Measurements from ENCODE around the gene NHS. TPM values are rescaled to one million over a fixed set of nuclear protein-coding genes. Genes with fewer than 3 reads are reported as not detected.
A peak's percentile ranks its signal among the peaks of the same experiment; 100 is the strongest.

NHS gene
- total and polyA plus RNA-seq, 4 donors = 4.3 to 28.2 (median 13.3) TPM

DNA sequence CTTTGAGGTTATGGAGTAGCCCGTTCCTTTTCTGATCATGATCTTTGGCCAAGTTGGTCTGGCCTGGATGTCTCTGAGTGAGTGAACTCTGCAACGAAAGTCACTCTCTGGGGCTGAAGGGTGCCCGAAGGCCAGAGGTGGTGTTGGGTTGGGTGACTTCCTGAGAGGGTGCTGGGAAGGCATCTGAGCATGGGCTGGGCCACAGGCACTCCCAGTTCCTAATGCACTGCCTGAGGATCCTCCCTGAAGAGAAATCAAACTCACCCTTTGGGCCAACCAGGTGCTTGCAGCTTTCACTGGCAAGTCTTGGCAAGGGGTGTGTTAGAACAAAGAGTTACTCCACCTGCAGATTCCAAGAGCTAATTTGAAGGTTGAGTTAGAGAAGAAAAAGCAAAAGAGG is 295.9 kb downstream of the NHS start:
- H3K4me1 ChIP-seq (ENCODE audit: control insufficient read depth in 1 of 2, insufficient read depth in 2 of 2, low read length in 2 of 2) = peaks cover 0 to 1% of the 10 kb centered on the region in 2 donors
- no peak for ATAC-seq (ENCODE audit: low FRiP score)
- no peak for DNase-seq

DNA sequence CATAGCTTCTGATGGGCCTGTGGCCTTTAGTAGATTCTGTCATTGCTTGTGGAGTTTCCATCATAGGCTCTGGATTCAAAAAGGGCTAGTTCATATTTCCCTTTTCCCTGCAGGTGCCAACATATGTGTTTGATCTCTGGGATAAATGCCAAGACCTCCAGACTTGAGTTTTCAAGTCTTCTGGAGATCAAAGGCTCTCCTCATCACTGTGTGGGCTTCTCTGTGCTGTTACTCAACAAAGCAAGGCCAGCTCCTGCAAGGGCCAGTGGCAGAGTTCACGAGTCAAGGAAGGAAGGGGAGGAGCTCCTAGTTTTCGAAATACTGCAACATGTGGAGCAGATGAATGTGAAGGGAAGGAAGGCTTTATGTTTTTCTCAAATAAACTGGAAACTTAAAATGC is 299.6 kb downstream of the NHS start:
- no peaks in the 10 kb centered on the region for H3K9me3 ChIP-seq (ENCODE audit: control insufficient read depth, low read length)
- no peak for DNase-seq
- peaks cover 0 to 1% of the 10 kb centered on the region in 2 donors for H3K4me1 ChIP-seq (ENCODE audit: control insufficient read depth in 1 of 2, insufficient read depth in 2 of 2, low read length in 2 of 2)
- ATAC-seq (ENCODE audit: low FRiP score) = no peak
- peaks cover 0 to 2% of the 10 kb centered on the region in 2 donors for H3K36me3 ChIP-seq (ENCODE audit: control insufficient read depth in 1 of 2, insufficient read depth in 2 of 2, low read length in 1 of 2)
- H3K27me3 ChIP-seq (ENCODE audit: control insufficient read depth in 1 of 2, insufficient read depth in 2 of 2, low read length in 1 of 2) = no peaks in the 10 kb centered on the region
- WGBS, 2 donors = 24 to 56% methylated on average over 2 of the region's 2 CpGs
- no peak overlapping the region for H3K4me3 ChIP-seq (ENCODE audit: low read length in 2 of 2)
- intact Hi-C loops (cut with DNase I) = no loop called here
- H3K27ac ChIP-seq (ENCODE audit: low read depth in 1 of 2, low read length in 2 of 2) = no peak overlapping the region

More for the DNA sequence above, 295.9 kb downstream of the NHS start:
- intact Hi-C loops (cut with DNase I) = no loop called here
- H3K27ac ChIP-seq (ENCODE audit: low read depth in 1 of 2, low read length in 2 of 2) = no peak overlapping the region
- H3K9me3 ChIP-seq (ENCODE audit: control insufficient read depth, low read length) = no peaks in the 10 kb centered on the region
- no peaks in the 10 kb centered on the region for H3K27me3 ChIP-seq (ENCODE audit: control insufficient read depth in 1 of 2, insufficient read depth in 2 of 2, low read length in 1 of 2)
- H3K4me3 ChIP-seq (ENCODE audit: low read length in 2 of 2) = no peak overlapping the region
- 82 to 92% methylated on average over 3 of the region's 3 CpGs for WGBS, 2 donors
- peaks cover 0 to 2% of the 10 kb centered on the region in 2 donors for H3K36me3 ChIP-seq (ENCODE audit: control insufficient read depth in 1 of 2, insufficient read depth in 2 of 2, low read length in 1 of 2)

DNA sequence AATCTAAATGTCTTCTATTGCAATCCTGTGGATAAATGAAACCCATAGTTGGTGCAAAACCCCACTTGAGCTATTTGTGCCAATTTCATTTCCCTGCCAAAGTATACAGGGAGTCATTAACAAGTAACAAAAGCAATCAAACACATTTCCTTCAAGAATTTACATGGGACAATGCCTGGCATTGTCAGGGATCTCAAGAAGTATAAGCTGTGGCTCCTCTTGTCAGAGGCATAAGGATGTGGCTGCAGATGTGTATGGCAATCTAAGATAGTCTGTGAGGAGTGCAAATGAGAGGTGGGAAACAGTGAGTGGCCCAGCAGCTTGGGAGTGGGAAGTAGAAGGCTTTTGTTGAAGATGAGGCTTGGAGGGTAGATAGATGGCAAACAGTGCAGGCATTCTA is 304.3 kb downstream of the NHS start:
- Histone ChIP-seq H3K9me3 (ENCODE audit: control insufficient read depth, low read length) (no peaks in the 10 kb centered on the region), H3K36me3 (ENCODE audit: control insufficient read depth in 1 of 2, insufficient read depth in 2 of 2, low read length in 1 of 2) (no peaks in the 10 kb centered on the region), H3K27ac (ENCODE audit: low read depth in 1 of 2, low read length in 2 of 2) (no peak overlapping the region), H3K4me3 (ENCODE audit: low read length in 2 of 2) (no peak overlapping the region), H3K27me3 (ENCODE audit: control insufficient read depth in 1 of 2, insufficient read depth in 2 of 2, low read length in 1 of 2) (no peaks in the 10 kb centered on the region), H3K4me1 (ENCODE audit: control insufficient read depth in 1 of 2, insufficient read depth in 2 of 2, low read length in 2 of 2) (peaks cover 0 to 1% of the 10 kb centered on the region in 2 donors)
- no peak for ATAC-seq (ENCODE audit: low FRiP score)
- intact Hi-C loops (cut with DNase I) = no loop called here
- DNase-seq = no peak

DNA sequence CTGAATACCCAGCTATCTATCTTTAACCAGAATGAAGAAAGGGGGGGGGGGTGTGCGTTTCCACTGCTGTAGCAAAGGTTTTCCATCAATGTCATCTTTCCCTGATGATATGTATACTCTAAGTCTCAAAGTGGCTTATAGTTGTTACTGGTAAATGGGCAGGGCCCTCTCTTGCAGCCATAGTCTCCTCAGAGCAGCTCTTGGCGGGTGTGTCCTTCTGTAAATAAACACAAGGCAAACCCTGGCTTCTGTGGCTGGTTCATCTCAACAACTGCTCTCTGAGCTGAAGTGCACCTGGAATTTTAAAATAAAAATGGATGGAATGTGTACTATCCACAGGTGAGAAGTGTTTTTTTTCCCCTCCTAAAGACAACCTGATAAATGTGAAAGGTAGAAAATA is 304.8 kb downstream of the NHS start:
- DNase-seq = no peak
- Histone ChIP-seq H3K27ac (ENCODE audit: low read depth in 1 of 2, low read length in 2 of 2) (no peak overlapping the region), H3K4me1 (ENCODE audit: control insufficient read depth in 1 of 2, insufficient read depth in 2 of 2, low read length in 2 of 2) (peaks cover 0 to 2% of the 10 kb centered on the region in 2 donors), H3K27me3 (ENCODE audit: control insufficient read depth in 1 of 2, insufficient read depth in 2 of 2, low read length in 1 of 2) (no peaks in the 10 kb centered on the region), H3K36me3 (ENCODE audit: control insufficient read depth in 1 of 2, insufficient read depth in 2 of 2, low read length in 1 of 2) (no peaks in the 10 kb centered on the region), H3K9me3 (ENCODE audit: control insufficient read depth, low read length) (no peaks in the 10 kb centered on the region), H3K4me3 (ENCODE audit: low read length in 2 of 2) (no peak overlapping the region)
- intact Hi-C loops (cut with DNase I) = loop anchor here in 1 of 2 donors (10.0 kb wide), 1 partner anchor 155 kb away; no protein-coding TSS in a partner anchor
- WGBS, 2 donors = 55 to 87% methylated on average over 2 of the region's 2 CpGs
- ATAC-seq (ENCODE audit: low FRiP score) = no peak

DNA sequence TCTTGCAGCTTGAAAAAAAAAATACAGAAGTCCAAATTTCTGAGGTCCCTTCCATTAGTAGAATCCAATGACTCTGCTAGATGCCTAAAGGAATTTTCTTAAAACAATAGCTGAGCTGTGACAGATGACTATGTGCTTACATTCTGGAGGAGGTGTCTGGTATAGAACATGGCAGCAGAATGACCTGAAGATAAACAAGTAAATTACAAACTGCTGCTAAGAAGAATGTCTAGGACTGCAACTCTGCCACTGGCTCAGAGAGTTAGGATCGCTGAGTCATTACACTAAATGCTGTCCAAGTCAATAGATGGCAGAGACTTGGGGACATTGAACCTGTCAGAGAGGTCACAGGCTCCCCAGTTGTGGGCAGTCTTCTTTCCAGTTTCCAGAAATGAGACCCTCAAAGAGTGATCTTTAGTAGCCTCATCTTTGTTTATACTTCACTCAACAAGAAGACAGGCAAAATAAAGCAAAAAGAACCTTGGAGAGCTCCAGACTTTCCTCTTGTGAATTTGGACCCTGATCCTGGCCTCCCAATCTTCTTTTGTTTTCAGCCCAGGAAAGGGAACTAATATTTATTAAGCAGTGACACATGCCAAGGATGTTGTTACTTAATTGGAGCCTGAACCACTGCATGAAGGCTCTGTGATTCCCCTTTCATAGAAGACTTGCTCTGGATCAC is 305.9 kb downstream of the NHS start:
- Histone ChIP-seq H3K27me3 (ENCODE audit: control insufficient read depth in 1 of 2, insufficient read depth in 2 of 2, low read length in 1 of 2) (no peaks in the 10 kb centered on the region), H3K27ac (ENCODE audit: low read depth in 1 of 2, low read length in 2 of 2) (no peak overlapping the region), H3K36me3 (ENCODE audit: control insufficient read depth in 1 of 2, insufficient read depth in 2 of 2, low read length in 1 of 2) (no peaks in the 10 kb centered on the region), H3K4me3 (ENCODE audit: low read length in 2 of 2) (no peak overlapping the region), H3K4me1 (ENCODE audit: control insufficient read depth in 1 of 2, insufficient read depth in 2 of 2, low read length in 2 of 2) (peaks cover 0 to 2% of the 10 kb centered on the region in 2 donors), H3K9me3 (ENCODE audit: control insufficient read depth, low read length) (no peaks in the 10 kb centered on the region)
- intact Hi-C loops (cut with DNase I) = loop anchor here in 1 of 2 donors (10.0 kb wide), 1 partner anchor 156 kb away; no protein-coding TSS in a partner anchor
- WGBS, 2 donors = 77 to 82% methylated on average over 1 of the region's 1 CpG
- ATAC-seq (ENCODE audit: low FRiP score) = no peak
- no peak for DNase-seq

DNA sequence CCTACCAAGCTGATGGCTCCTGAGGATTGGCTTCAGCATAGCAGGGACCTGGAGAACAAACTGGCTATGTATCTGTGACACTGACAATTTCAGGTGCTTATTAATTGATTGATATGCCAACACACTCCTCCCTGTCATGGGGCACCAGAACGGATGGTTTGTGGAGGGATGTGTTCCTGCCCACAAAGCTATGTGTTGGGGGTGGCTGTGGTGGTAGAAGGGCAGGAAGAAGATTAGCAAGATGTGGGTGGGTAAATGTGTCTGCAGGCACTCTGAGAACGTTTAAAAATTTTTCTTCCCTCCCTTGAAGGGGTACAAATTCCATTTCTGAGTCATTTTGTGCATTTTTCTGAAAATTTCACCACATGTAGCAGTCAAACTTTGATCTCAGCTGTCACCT is 307.3 kb downstream of the NHS start:
- WGBS, 2 donors = 36 to 48% methylated on average over 2 of the region's 2 CpGs
- no peaks in the 10 kb centered on the region for H3K27me3 ChIP-seq (ENCODE audit: control insufficient read depth in 1 of 2, insufficient read depth in 2 of 2, low read length in 1 of 2)
- DNase-seq = no peak
- no peaks in the 10 kb centered on the region for H3K9me3 ChIP-seq (ENCODE audit: control insufficient read depth, low read length)
- no peak overlapping the region for H3K4me3 ChIP-seq (ENCODE audit: low read length in 2 of 2)
- H3K27ac ChIP-seq (ENCODE audit: low read depth in 1 of 2, low read length in 2 of 2) = no peak overlapping the region
- no peak for ATAC-seq (ENCODE audit: low FRiP score)
- intact Hi-C loops (cut with DNase I) = loop anchor here in 1 of 2 donors (10.0 kb wide), 1 partner anchor 157 kb away; no protein-coding TSS in a partner anchor
- no peaks in the 10 kb centered on the region for H3K36me3 ChIP-seq (ENCODE audit: control insufficient read depth in 1 of 2, insufficient read depth in 2 of 2, low read length in 1 of 2)
- H3K4me1 ChIP-seq (ENCODE audit: control insufficient read depth in 1 of 2, insufficient read depth in 2 of 2, low read length in 2 of 2) = peaks cover 0 to 2% of the 10 kb centered on the region in 2 donors

DNA sequence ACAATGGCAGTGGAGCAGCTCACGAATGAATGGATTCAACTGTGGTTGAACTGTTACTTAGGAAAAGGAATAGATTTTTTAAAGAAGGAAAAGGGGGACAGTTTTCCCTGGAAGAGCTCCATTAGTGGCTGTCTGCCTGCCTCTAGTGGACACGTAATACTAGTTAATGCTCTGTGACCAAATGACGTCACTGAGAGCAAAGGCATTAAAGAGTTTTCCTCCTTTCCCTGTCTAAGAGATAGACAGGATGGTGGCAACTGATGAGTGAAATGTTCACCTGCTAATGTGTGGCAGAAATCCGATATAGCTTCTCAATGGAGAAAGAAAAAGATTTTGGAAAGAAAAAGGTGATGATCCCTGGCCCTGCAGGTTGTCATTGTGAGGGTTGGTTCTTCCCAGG is 310.0 kb downstream of the NHS start:
- WGBS, 2 donors = 35 to 39% methylated on average over 4 of the region's 4 CpGs
- Histone ChIP-seq H3K36me3 (ENCODE audit: control insufficient read depth in 1 of 2, insufficient read depth in 2 of 2, low read length in 1 of 2) (no peaks in the 10 kb centered on the region), H3K4me1 (ENCODE audit: control insufficient read depth in 1 of 2, insufficient read depth in 2 of 2, low read length in 2 of 2) (peaks cover 0 to 2% of the 10 kb centered on the region in 2 donors), H3K27ac (ENCODE audit: low read depth in 1 of 2, low read length in 2 of 2) (peak overlapping the region in 1 of 2 donors; percentile 28), H3K27me3 (ENCODE audit: control insufficient read depth in 1 of 2, insufficient read depth in 2 of 2, low read length in 1 of 2) (no peaks in the 10 kb centered on the region), H3K4me3 (ENCODE audit: low read length in 2 of 2) (no peak overlapping the region), H3K9me3 (ENCODE audit: control insufficient read depth, low read length) (no peaks in the 10 kb centered on the region)
- intact Hi-C loops (cut with DNase I) = loop anchor here in 1 of 2 donors (5.0 to 10.0 kb wide), 2 partner anchors 93 to 160 kb away; no protein-coding TSS in a partner anchor
- ATAC-seq (ENCODE audit: low FRiP score) (no peak), DNase-seq (no peak)

DNA sequence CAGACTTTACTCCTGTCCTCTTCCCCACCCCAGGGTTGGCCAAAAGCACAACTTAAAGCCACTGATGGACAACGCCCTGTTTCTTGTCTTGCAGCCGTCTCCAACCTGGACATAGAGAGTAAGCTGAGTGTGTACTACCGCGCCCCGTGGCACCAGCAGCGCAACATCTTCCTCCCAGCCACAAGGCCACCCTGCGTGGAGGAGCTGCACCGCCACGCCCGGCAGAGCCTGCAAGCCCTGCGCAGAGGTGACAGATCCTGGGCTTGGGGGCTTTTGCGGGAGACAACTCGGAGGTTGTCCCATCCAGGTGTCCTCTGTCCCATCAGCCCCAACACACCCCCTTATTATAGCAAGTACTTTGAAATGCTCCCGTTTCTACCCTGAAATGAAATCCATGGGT is 312.6 kb downstream of the NHS start:
- Histone ChIP-seq H3K27me3 (ENCODE audit: control insufficient read depth in 1 of 2, insufficient read depth in 2 of 2, low read length in 1 of 2) (no peaks in the 10 kb centered on the region), H3K4me3 (ENCODE audit: low read length in 2 of 2) (no peak overlapping the region), H3K4me1 (ENCODE audit: control insufficient read depth in 1 of 2, insufficient read depth in 2 of 2, low read length in 2 of 2) (peaks cover 0 to 2% of the 10 kb centered on the region in 2 donors), H3K9me3 (ENCODE audit: control insufficient read depth, low read length) (no peaks in the 10 kb centered on the region), H3K36me3 (ENCODE audit: control insufficient read depth in 1 of 2, insufficient read depth in 2 of 2, low read length in 1 of 2) (no peaks in the 10 kb centered on the region), H3K27ac (ENCODE audit: low read depth in 1 of 2, low read length in 2 of 2) (no peak overlapping the region)
- ATAC-seq (ENCODE audit: low FRiP score) (no peak), DNase-seq (no peak)
- WGBS, 2 donors = 91 to 96% methylated on average over 14 of the region's 14 CpGs
- intact Hi-C loops (cut with DNase I) = loop anchor here in 1 of 2 donors (5.0 to 10.0 kb wide), 2 partner anchors 95 to 163 kb away; no protein-coding TSS in a partner anchor

DNA sequence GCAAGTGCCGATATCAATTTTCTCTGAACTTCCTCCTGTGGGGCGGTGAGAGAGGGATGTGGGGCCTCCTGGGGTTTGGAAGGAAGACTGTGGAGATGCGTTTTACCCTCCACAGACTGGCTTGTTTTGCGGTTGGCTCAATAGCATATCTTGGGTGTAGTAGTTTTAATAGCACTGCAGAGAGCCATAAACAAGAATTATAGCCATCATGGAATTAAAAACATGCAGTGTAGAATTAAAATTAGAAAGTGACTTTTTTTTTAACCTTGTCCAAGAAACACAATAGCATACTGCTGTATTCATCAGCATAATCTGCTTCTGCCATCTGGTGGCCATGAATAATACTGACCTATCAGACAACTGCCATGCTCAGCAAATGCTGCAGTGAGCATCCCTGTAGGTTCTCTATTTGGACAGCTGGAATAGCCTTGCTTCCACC is 315.0 kb downstream of the NHS start:
- no peaks in the 10 kb centered on the region for H3K36me3 ChIP-seq (ENCODE audit: control insufficient read depth in 1 of 2, insufficient read depth in 2 of 2, low read length in 1 of 2)
- no peaks in the 10 kb centered on the region for H3K4me1 ChIP-seq (ENCODE audit: control insufficient read depth in 1 of 2, insufficient read depth in 2 of 2, low read length in 2 of 2)
- H3K27ac ChIP-seq (ENCODE audit: low read depth in 1 of 2, low read length in 2 of 2) = no peak overlapping the region
- H3K4me3 ChIP-seq (ENCODE audit: low read length in 2 of 2) = no peak overlapping the region
- ATAC-seq (ENCODE audit: low FRiP score) = peak; percentile 89
- H3K9me3 ChIP-seq (ENCODE audit: control insufficient read depth, low read length) = no peaks in the 10 kb centered on the region
- WGBS, 2 donors = 2 to 18% methylated on average over 4 of the region's 4 CpGs
- intact Hi-C loops (cut with DNase I) = loop anchor here (2.0 to 10.0 kb wide), 4 partner anchors 98 to 447 kb away; partner anchors contain the start of gene NHS (in 1 of the 2)
- no peak for DNase-seq
- no peaks in the 10 kb centered on the region for H3K27me3 ChIP-seq (ENCODE audit: control insufficient read depth in 1 of 2, insufficient read depth in 2 of 2, low read length in 1 of 2)

Data from aorta (tissue), 5 donors.